Lower leg skin (tissue), 3 donors: ENCODE measurements around the gene CCBE1.

ENCODE experiments used
- CTCF ChIP-seq, 3 donors: fragments of 450-650 bp; IDR thresholded peaks; one replicate each; pipeline ENCODE4 v1.5.1; 2016; ENCODE audit warnings: antibody characterized with exemption in 3 of 3, mild to moderate bottlenecking in 3 of 3, moderate library complexity in 2 of 3
- POLR2A ChIP-seq, 2 donors: fragments of 450-650 bp; IDR thresholded peaks; one replicate each; pipeline ENCODE4 v1.6.1; 2016 to 2017; ENCODE audit warnings: antibody characterized with exemption in 2 of 2, mild to moderate bottlenecking in 1 of 2, moderate library complexity in 1 of 2

- TF ChIP-seq CTCF (IDR thresholded peaks at IDR 0.05): no peak
- no peak for TF ChIP-seq POLR2A (IDR thresholded peaks at IDR 0.05)
Measured at GRCh38 chr18:59664329-59664728, 32.9 kb downstream of the CCBE1 start.
